OCI-M1 (cell line): ENCODE measurements around the gene MVB12A.

ENCODE experiments used
- DNase-seq: peaks from one replicate; lab custom pipeline; 2025; lab: John Stamatoyannopoulos, UW

Gene MVB12A

DNA sequence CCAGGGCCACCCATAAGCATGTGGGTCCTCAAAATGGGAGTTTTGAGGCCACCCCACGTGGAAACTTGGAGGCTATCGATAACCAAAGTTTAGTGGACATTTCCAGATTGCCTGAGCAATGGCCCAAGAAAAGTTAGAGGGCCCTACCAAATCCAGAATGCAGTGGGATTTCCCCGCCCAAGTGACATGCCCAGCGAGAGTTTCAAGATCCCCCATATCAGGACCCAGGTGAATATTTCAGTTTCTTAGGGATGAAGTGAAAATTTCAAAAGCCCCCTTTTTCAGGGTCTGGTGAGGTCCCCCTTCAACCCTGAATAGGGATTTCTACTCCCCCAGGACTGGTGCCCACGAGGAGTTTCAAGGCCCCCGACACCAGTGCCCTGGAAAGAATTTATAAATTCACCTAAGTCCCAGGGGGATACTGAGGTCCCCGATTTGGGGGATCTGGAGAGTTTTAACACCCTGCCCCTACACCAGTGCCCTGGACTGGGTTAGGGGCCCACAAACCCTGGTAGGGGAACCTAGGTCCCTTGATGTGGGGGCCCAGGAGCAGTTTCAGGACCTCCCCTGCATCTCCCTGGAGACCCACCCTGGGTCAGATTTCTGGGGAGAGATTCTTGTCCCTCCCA is 15.1 kb upstream of the MVB12A start:
- DNase-seq, result peak; percentile 43

DNA sequence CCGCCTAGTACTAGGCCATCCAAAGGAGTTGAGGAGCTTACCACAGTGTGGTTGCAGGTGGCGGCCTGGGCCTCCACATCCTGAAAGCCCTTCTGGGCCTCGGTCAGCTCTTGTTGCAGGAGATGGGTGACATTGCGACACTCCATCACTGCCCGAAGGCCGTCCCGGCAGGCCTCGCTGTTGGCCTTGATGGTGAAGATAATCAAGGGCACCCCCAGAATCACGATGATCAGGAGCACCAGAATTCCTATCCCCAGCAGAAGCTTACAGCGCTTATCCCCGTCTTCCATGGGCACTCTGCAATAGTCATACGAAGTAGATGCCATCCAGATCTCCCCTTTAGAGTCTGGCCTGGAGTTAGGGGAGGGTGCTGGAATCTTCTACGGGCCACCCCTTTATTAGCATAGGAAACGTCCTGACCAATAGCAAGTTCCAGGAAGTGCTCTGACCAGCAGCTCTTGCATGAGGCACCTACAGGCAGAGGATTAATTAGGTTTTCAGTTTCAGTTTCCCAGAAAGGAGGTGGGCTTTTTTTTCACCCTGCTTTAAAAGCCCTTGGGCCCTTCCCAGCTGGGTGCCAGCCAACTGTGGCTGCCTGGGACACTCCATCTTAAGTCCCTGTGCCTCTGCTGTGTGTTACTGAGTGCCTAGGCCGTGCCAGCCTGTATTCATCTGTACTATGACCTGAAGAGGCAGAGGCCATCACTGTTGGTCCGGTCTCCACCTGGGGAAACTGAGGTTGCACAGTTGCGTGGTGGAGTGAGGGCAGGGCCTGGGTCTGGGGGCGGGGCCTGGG is 14.4 kb upstream of the MVB12A start, which contains the start of gene BST2:
TSS of gene BST2 (minus strand) at position 381 of the 796 bp plus-strand sequence. CDS start at position 326, 55 bp downstream.
- peak; percentile 95 for DNase-seq

DNA sequence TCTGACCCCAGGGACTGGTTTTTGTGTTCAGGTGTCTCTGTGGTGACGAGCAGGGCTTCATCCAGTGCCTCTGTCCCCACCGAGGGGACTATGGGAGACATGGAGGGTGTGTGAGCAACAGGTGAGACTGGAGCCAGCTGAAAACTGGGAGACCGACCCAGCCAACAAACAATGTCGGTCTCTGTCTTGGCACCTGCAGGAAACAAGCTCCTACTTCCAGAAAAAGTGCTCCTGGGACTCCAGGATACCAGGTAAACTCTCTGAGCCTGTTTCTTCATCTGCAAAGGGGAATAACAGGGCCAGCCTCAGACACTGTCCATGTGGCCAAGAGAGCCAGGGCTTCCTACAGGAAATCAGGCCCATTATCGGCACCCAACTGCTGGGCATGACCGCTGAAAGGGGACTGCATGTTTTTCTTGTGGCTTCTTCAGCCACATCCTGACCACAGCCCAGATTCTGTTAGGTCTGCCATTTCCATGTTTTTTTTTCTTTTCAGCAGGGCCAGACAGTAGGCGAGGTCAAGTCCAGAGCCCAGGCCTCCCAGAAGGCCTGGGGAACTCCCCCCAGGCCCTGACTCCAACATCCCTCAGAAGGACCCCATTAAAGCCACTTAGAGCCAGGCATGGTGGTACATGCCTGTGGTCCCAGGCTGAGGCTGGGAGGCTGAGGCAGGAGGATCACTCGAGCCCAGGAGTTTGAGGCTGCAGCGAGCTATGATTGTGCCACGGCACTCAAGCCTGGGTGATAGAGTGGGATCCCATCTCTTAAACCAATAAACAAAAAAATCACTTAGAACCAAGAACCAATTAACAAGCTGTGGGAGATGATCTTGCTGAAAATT is 13.6 kb upstream of the MVB12A start:
- peak; percentile 90 for DNase-seq

DNA sequence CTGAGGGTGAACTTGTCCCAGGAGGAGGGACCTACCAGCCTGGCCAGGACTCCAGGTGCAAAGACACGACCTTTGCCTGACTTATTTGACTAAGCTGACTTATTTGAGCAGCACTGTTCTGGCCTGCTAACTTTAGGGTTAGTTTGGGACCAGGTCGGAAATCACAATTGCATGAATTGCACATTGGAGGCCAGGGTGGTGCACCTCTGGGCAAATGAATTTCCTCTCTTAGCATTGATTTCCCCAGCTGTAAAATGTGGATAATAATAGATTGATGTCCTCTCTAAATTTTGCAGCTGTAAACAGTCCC is 13.0 kb upstream of the MVB12A start:
- DNase-seq, result no peak

DNA sequence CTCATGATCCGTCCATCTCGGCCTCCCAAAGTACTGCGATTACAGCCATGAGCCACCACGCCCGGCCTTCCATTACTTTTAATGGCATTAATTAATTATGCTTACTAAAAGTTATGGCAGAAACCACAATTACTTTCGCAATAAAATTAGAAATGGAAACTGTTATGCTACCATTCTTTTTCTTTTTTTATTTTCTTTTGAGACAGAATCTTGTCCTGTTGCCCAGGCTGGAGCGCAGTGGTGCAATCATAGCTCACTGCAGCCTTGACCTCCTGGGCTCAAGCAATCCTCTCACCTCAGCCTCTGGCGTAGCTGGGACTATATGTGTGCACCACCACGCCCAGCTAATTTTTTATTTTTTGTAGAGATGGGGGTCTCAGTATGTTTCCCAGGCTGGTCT is 9.9 kb upstream of the MVB12A start:
- no peak for DNase-seq

DNA sequence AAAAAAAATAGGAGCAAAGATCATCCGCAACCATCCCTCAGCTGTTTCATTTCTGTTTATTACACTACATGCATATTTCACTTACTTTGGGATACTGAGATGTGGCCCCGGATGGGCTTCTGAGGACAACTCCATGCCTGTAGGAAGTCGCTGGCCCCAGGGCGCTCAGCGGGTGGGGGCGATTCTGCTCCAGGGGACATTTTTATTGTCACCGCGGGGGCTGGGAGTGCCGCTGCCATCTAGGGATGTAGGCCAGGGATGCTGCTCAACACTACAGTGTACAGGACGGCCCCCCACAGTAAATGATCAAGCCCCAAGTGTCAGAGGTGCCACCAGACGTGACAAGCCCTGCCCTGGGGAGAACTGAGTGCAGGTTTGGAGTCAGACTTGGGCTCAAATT is 8.0 kb upstream of the MVB12A start:
- DNase-seq, result no peak

DNA sequence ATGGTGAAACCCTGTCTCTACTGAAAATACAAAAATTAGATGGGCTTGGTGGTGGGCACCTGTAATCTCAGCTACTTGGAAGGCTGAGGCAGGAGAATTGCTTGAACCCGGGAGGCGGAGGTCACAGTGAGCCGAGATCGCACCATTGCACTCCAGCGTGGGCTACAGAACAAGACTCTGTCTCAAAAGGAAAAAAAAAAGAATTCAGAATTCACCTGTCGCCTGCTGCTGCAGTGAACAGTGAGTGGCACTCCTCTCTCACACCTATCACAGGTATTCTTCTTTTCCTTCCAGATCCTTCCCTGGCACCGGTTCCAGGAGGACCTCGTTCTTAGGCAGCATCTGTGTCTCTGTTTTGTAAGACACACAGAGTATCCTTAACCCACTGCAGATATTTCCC is 5.8 kb upstream of the MVB12A start:
- no peak for DNase-seq

DNA sequence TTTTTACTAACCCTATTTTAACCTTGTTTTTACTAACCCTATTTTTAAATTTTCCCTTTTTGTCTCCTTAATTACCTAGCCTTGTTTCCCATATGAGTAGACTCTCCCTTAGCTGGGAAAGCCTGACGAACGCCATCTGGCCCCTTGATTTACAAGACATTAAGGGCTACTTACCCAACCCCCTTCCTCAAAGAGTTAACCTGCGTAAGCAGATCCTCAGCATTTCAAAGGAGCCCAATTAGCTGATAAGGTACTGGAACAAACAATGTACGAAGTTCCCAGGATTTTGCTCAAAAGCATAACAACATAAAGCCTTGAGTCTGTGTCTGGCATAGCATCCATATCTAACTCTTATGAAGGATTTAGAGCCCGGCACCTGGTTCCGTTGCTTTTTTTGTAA is 4.7 kb upstream of the MVB12A start:
- no peak for DNase-seq

DNA sequence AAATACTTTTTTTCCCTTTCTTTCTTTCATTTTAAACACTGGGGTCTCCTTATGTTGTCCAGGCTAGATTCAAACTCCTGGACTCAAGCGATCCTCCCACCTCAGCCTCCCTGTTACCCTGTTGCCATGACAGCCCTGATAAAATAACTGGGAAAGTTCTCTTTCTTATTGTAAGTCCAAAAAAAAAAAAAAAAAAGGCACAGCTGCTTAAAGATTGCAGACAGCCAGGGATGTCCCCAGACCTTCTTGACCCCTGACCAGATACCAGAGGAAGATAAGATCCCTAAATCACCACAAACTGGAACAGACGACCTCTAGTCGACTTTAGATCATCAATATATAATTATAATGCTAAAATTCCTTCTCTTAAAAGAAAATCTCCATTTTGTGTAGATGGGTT is 1.1 kb upstream of the MVB12A start:
- peak; percentile 61 for DNase-seq

DNA sequence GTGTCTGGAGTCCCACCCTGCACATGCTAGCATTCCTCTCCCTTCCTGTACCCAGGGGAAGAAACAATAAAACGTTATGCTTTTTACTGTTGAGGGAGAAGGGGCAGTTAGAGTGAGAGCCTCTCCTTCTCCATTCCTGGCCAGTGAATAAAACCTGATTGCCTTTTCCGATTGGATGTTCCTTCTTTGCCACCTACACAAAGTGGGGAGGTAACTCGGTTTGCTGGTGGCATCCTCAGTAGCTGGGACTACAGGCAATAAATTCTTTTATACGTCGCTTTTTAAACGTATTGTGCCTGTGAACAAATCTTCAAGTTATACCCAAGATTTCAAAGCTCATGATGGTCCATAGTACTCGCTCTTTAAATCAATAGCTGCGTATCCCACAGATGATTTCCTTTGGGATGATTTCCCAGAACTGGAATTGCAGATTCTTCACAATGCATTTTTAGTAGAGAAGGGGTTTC is 660 bp upstream of the MVB12A start:
- DNase-seq, result no peak

DNA sequence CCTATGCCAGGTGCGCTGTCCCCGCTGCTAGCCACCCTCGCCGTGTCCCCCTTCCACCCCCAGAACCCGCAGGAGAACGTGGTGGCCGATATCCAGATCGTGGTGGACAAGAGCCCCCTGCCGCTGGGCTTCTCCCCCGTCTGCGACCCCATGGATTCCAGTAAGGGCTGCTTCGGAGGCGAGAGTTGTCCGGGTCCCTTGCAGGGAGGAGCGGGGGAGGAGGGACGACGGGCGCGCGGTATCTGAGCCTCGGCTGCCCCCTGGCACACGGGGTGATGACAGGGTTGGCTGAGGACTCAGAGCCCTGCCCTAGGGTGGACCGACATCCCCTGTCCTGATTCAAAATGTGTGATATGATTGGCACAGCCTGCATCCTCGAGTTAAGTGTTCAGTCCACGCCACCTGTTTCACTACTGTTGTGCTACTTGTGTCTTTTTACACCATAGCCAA is 653 bp downstream of the MVB12A start:
- peak; percentile 59 for DNase-seq

DNA sequence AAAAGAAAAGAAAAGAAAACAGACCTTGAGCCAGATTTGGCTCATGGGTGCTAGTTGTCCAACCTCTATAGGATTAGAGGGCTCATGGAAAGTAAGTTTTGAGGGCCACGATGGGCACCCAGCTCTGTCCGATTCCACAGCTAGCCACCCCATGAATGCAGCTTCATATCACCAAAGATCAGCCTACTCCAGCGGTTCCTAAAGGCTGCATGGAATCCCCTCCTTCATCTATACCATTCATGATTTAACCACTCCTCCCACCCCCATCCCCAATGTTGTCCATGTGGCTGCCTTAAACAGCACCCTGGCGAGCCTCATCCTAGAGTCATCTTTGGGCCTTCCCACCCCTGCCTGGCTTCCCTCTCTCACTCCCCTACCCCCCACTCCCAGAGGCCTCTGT is 2.1 kb downstream of the MVB12A start:
- DNase-seq, result no peak

DNA sequence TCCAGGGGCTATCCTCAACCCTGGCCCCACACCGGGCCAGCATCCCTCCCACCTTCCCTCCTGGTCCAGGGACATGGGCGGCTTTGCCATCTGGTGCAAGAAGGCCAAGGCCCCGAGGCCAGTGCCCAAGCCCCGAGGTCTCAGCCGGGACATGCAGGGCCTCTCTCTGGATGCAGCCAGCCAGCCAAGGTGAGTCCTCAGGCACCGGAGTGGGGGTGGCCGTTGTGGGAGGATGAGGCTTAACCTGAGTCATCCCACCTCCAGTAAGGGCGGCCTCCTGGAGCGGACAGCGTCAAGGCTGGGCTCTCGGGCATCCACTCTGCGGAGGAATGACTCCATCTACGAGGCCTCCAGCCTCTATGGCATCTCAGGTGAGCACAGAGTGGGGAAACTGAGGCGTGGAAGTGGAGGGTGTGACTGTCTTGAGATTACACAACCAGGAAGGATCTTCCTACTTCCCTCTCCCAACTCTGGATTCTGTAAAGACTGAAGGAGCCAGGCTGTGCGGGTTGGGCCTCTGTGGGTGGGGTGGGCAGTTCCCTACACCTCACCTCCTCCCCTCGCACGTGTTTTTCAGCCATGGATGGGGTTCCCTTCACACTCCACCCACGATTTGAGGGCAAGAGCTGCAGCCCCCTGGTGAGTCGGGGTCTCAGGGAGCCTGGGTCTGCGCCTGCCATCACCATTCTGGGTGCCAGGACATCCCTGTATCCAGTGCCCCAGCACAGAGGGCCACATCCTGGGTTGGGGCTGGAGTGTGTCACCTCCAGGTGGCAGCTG is 3.8 kb downstream of the MVB12A start:
- DNase-seq, result no peak

DNA sequence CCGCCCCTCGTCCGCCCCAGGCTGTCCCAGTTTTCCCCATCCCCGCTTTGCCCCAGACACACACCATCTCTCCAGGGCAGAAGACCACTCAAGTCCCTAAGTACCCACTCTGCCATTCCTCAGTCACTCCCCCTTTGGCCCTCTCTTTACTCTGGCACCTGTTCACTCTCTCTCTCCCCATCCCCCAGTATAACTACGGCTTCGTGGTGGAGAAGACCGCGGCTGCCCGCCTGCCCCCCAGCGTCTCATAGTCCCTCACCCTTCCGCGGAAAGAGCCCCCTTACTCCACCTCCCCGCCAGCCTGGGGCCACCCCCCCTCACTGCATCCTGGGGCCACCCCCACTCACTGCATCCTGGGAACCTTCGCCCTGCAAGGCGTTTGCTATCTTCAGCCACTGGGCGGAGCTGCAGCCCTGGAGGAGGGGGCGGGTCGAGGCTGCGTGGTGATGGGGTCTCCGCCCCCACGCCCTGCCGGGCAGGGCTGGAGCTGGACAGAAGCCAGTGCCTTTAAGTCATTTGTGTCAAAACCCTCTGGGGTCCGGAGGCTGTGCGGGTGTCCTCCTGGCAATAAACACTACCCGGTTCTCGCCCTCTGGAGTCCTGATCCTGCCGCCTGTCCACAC is 5.0 kb downstream of the MVB12A start:
- DNase-seq, result peak; percentile 77

DNA sequence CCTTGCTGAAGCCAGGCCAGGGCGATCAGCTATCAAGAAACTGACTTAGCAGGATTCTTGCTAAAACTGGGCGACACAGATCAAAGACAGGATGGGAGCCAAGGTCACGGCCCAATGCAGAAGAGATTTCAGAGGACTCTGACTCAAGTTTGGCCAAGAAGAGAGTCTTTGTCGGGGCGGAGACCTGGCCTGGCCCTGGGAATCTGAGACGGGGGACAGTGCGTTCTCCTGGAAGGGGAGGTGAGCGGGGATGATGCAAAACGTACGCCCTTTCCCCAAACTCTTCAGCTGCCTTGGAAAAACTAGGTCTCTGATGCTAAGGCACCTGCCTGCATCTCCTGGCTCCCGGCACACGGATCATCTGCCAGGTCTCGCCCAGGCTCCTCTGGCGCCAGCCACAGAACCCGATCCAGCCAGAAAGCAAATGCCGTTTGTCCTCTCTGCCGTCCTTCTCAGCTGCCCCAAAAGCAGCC is 9.8 kb downstream of the MVB12A start:
- no peak for DNase-seq

DNA sequence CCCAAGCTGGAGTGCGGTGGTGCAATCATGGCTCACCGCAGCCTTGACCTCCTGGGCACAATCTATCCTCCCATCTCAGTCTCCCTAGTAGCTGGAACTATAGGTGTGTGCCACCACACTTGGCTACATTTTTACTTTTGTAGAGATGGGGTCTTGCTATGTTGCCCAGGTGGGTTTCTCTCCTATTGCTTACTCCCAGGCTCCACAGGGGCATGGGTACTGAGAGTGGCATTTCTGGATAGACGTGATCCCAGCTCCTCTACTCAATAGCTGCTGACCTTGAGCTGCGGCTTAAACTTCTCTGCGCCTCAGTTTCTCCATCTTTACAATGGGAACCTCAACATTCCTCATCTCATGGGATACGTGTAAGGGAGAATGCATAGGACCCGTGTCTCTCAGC is 11.6 kb downstream of the MVB12A start:
- no peak for DNase-seq

DNA sequence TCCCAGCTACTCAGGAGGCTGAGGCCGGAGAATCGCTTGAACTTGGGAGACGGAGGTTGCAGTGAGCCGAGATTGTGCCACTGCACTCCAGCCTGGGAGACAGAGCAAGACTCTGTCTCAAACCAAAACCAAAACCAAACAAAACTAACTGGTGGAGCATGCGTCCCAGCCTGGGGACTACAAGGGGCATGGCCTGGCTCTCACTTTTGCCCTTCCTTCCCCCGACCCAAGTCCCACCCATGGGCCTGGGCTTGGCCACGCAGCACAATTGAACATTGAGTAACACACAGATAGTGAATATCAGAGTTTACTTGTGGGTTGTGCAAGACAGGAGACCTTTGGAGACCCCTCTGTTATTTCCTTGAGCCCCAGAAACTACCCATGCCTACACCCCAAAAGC is 15.4 kb downstream of the MVB12A start:
- DNase-seq, result no peak

DNA sequence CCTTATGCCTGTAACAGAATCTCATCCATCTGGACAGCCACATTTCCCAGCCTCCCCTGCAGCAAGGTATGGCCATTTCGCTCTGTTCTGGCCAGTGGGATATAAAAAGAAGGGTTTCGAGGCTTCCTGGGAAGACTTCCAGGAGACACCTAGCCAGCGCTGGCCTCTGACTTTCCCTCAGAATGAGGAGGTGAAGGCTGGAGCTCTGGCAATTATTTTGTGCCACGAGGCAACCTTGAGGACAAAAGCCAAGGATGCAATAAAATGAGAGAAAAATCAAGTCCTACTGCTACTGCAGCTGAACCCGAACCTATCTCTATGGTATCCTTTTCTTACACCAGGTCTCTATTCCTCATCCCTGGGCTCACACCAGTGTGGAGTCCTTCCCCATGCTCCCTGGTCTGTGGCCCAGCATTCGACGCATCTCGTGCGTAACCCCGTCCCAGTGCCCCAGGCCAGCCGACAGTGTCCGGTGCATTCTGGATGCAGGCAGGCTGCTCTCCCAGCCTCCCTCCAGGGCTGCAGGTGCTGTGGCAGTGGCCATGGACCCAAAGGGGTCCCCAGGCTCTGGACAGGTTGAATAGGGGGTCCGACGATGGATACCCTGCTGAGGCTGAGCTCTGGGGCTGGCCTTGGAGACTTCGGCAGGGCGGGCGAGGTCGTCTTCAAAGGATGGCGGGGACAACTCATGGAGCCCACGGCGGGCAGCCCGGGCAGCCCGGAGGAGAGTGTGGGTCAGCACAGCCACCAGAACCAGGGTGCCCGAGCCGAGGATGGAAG is 16.4 kb downstream of the MVB12A start:
- no peak for DNase-seq

DNA sequence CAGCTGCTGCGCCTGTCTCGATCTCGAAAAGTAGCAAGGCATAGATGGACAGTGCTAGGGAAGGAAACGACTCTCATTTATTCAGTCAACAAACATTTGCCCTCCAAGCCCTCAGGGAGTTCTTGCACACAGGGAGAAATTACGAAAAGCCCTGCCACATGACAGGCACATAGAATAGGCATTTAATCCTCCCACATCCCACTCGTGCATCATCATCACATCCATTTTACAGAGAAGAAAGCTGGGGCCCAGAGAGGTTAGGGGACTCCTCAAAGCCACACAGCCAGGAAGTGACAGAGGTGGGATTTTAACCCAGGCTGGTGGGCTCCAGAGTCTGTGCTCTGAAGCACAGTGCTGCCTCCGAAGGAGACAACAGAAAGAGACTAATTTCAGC is 17.0 kb downstream of the MVB12A start:
- no peak for DNase-seq

DNA sequence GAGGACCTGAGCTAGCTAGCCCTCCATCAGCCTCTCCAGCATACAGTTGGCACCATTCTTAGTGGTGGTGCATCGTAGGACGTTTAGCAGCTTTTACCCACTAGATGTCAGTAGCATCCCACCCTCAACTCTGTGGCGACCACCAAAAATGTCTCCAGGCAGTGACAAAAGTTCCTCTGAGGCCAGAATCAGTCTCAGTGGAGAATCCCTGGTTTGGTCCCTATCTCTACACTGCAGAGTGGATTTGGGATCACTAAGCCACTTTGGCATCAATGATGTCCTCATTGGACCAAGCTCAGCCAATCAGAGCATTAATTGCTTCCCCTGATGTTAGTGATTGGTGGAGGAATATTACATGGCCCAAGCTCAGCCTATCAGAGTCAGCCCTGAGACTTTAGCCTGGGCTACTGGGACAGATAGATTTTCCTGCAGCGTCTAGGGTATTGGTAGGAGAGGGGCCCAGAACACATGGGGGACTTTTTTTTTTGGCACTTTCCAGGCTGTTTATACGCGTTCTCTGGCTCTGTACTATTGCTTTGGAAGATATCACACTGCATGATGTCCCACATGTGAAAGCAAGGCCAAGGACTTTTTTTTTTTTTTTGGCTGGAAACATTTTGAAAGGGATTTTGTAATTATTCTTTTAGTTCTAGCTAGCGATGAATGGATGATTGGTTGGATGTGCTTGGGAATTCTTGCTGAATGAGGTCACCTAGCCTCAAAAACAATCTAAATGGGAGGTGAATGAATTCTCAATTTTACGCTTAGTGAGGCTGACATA is 21.6 kb downstream of the MVB12A start:
- DNase-seq, result peak; percentile 27
